ENCODE measurements around the gene FAM171A1.

GRCh38 chr10:15168291-15168785 lies 202.8 kb downstream of the FAM171A1 start, which contains the start of gene NMT2:
- TF ChIP-seq CTCF (IDR thresholded peaks at IDR 0.05) (peak; percentile 45), POLR2AphosphoS5 (IDR thresholded peaks at IDR 0.05; ENCODE audit: low read depth, low read length) (peak; percentile 53; the same call in 1 of the 2 replicates), REST (IDR thresholded peaks at IDR 0.05; ENCODE audit: insufficient read depth in 1 of 2, low read depth in 2 of 2, low read length in 1 of 2) (no peak), TCF7L2 (IDR thresholded peaks at IDR 0.05; ENCODE audit: low read depth, low read length) (no peak), SIN3A (IDR thresholded peaks at IDR 0.05; ENCODE audit: borderline replicate concordance, insufficient read depth, low read depth, low read length) (0 out of 2 replicates have a peak, but pooled peaks have one; percentile 20)
